Measurements from ENCODE around the gene HOXD8.

Gene HOXD8

DNA sequence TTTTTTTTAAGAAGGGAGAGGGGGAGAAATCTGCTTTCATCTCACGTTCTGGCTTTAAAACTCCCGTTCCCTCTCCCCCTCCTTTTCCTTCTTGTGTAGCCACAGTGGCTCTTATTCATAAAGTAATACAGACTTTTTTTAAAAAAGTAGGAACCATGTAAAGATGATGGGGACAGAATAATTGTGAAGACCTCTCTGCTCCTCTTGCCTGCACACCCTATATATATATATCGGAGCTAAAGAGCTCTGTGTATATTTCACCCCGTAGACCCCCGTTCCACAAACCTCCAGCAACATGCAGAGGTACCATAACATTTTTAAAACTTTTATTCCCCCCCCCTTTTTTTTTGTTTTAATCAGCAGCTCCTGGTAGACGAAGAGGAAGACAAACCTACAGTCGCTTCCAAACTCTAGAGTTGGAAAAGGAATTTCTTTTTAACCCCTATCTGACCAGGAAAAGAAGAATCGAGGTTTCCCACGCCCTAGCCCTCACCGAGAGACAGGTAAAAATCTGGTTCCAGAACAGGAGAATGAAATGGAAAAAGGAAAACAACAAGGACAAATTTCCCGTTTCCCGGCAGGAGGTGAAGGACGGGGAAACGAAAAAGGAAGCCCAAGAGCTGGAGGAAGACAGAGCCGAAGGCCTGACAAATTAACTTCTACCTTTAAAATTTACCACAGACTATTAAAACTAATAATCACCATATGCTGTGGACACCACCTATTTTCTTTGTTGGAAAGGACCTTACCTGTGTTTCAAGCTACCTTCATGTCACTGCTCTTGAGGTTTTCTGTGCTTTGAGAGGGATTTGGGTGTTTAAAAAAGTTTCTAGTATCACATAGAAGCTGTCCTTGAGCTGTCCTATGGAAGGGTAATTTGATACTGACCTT is 1.7 kb downstream of the HOXD8 start:
- no peak for DNase-seq

DNA sequence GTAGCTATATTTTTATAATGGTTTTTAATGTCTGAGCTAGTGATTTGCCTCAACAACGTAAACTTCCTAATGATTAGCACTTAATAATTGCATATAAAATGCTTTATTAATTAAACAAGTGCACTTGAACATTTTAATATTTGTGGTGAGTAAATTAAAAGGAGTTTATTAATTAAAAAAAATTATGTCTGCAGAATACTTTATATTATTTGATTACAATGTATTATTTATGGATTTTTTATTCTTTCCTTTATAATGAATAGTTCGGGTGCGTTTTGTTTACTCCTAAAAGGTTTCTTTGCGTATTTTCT is 2.3 kb downstream of the HOXD8 start:
- no peak for DNase-seq

DNA sequence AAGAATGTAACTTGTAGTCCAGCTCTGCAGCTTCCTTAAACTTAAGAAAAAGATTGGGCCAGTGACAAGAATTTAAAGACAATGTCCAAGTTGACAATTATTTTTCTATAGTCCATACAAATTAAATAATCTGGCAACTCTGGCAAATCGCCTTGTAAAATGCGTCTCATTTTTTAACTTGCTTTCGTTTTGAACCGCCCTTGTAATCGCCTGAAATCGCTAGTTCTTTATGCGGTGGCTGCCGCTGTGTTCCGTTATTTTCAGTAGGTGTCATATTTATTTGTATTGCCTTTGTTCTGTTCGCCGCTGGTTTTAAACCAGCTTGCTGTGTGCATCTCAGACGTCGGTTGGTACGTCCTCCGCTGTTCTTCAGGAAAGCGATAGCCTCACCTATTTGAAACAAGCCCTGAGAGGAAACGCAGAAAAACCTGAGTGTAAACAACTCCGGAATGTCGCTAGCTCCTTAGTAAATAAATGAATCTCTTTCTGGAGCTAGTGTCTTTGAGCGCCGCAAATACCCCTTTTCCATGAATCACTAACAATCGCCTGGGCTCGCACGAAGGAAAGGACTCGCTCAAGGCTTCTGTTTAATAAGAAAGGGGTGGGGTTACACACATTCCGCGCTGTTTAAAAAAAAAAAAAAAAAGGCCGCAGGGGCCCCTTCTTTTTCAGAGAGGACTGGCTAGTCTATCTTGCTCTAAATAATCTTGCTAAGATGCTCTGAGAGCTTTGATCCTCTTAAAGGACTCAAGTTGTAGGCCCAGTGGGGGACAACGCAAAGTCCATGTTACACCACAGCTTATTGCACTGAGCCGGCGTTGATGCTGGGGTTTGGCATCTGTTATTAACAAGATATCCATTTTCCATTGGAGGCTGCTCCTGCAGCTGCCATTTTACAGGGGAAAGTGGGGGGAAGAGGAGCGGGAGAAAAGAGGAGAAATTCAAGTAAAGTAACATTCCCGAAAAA is 3.0 kb downstream of the HOXD8 start:
- DNase-seq = peak; percentile 47

DNA sequence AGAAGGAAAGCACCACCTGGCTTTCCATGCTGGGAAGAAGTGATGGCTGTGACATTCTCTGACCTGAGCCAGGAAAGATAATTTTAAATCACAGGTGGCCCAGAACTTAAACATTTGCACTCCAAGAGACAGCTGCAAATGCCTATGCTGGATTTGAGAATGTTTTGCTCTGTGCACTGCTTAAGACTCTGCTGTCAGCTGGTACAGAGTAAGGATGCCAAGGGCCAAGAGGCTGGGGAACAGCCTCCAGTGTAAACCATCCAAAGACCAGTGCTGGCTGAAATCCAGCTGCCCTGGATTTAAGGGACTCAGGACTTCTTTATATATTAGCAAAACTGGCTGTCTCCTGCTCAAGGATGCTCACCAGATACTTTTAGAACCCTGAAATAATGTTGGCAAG is 3.9 kb downstream of the HOXD8 start:
- no peak for DNase-seq

DNA sequence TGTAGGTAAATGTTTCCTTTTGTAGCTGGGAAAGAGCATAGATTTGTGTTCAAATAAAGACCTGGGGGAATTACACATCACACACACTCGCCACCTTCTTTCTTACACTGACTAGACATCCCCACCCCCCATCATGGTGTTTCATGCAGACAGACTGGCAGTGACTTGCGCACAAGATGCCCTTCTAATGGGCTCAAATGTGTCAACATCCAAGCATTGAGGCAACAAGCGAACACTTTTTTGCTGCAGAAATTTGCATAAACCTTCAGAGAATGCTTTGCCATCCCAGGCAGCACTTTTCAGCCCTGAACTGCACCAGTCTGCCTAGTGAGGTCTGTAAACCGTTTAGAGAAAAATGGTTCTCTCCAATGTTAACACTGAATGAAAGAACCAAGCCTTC is 4.5 kb downstream of the HOXD8 start:
- no peak for DNase-seq

DNA sequence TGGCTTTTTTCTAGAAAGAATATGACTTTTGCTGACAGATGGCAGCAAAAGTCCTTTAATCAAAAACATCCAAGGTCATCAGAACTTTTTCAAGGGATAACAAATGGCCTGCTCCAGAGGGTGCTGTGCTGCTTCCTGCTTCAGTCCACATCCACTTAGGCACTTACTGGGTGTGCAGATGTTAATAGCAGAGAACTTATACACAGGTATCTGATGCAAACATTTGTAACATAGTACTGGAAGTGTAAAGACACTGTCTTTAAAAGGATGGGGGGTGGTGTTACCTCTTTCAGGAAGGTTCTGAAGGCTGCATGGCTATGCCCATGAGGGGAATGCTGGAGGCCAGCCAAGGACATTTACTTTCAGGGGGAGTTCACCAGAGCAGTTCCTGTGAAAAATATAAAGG is 5.5 kb downstream of the HOXD8 start:
- DNase-seq = no peak

DNA sequence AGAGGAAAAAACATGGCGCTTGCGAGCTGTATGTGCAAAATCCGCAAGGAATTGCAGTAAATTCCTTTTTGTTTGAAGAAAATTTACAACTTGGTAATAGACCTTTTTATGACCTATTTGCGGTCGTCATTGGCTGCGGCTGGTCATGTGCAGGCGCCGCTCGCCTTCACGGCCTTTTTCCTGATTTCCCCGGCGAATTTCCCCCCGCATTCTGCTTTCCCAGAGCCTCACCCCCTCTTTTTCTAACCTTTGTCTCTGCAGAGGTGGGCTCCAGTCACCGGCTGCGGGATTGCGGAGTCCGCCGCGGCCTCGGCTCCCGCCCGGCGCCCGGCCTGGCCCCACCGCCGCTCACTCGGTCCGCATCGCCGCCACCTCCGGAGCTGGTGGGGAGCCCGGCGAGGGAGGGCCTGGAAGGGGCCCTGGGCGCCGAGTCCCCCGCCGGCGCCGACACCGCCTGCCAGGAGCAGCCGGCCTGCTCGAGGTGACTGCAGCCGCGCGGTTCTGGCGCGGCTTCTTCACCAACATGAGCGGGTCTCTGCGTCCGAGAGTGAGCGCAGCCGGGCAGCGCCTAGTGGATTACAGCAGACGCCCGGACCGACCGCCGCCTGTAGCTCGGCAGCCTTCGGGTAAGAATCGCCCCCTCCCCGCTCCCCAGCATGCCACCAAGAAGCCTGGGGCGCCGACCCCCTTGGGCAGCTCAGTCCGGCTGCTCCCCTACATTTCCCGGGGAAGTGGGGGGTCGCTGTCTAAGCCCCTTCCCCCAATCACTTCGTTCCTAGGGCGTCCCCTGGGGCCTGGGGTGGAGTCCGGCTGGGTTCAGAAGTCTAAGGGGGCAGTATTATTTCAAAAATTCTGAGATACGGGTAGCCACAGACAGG is 7.1 kb downstream of the HOXD8 start:
- DNase-seq = no peak

DNA sequence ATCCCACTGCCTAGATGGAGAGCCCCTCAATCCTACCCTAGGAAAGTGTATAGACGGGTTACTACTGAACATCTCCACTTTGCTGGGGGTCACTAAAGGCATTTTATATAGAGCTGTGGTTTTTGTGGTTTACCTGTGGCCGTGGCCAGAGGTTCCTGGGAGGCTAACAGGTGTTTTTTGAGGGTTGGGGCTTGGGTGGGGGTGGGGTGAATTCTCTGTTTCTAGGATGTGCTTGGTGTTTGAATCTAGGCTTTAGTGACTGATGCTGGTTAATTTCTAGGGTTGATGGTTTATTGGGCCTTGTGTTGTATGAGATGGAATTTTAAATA is 7.7 kb downstream of the HOXD8 start:
- no peak for DNase-seq

DNA sequence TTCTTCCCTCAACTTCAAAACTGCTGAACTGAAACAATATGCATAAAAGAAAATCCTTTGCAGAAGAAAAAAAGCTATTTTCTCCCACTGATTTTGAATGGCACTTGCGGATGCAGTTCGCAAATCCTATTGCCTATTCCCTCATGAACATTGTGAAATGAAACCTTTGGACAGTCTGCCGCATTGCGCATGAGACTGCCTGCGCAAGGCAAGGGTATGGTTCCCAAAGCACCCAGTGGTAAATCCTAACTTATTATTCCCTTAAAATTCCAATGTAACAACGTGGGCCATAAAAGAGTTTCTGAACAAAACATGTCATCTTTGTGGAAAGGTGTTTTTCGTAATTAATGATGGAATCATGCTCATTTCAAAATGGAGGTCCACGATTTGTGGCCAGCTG is 8.4 kb downstream of the HOXD8 start:
- no peak for DNase-seq

DNA sequence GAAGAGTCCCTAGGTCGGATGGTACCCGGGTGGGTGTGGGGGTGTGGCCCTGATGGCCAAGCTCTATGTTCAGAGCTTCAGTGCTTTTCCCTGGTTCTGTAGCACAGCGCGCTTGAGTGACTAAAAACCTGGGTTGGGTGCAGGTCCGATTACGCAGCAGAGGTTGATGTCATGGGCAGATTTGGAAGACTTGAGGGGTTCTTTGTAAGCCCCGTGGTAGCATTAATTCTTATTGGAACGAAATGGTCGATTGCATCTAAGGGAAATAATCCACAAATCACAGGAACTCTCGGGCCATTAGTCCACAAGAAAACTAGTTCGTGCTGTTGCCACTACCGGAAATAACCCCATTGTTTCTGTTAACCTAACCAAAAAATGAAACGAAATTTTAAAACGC is 9.0 kb downstream of the HOXD8 start:
- no peak for DNase-seq

DNA sequence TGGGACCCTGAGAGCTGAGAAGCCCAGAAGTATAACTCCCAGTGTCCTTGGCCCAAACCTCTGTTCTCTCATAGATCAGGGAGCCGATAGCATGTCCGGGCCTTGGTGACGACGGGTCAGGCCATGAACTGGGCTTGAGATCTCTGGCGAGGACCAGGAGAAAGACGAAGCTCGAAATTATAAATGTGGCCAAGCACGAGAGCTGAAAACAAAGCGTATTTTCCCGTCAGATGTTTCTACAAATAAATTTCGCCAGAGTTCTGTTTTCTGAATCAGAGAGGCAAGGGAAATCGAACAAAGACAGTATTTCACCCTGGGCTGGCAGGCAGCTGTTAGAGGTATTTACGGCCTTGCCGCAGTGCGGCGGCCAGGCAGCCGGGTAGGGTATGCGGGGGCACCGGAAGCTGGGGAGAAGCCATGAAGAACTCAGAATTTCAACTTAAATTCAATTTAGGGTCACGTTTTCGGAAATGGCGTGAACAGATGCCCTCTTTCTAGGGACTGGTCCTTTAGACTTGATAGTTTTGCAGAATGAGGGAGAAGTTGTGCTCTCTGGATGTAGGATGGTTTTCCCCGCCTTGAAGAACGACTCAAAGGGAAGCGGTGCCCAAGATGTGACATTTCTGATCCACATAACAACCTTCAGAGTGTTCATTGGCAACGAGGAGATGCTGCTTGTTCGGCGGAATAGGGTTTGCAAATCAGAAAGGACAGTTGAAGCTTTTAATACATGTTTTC is 9.6 kb downstream of the HOXD8 start:
- no peak for DNase-seq

DNA sequence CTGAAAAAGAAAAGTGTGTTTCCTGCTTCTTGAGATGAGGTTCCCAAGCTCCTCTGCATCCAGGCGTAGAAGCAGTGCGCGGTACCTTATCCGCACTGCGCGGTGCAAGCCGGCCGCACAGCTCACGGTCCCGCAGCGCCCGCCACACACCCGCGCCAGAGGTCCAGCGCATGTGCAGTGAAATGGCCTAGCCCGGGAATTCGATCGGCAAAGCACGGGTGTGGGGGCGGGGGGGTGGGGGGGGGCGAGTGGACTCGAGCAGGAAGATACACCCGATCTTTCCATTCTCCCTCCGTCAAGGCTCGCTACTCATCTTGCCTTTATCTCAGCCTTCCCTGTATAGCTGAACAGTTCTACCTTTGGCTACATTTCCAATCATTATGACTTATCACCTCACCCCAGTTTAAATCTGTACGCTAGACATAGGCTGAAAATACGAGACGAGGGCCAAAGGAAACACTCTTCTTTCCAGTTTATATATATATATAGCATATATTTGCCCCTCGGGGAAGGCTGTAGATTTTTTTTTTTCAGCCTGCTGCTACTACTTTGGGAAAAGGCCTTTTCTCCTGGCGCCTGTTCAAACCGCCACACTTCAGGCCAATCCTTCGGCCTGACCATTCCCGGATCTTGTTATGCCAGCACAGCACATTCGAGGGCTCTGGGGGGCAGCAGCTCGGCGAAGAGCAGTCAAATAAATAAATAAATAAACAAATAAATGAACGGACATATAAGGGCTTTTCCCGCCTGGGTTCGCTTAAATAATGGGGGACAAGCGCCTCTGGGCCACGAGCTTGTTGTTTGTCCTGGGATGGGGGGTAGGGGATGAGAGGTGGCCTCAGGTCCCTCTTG is 10.4 kb downstream of the HOXD8 start:
- no peak for DNase-seq

DNA sequence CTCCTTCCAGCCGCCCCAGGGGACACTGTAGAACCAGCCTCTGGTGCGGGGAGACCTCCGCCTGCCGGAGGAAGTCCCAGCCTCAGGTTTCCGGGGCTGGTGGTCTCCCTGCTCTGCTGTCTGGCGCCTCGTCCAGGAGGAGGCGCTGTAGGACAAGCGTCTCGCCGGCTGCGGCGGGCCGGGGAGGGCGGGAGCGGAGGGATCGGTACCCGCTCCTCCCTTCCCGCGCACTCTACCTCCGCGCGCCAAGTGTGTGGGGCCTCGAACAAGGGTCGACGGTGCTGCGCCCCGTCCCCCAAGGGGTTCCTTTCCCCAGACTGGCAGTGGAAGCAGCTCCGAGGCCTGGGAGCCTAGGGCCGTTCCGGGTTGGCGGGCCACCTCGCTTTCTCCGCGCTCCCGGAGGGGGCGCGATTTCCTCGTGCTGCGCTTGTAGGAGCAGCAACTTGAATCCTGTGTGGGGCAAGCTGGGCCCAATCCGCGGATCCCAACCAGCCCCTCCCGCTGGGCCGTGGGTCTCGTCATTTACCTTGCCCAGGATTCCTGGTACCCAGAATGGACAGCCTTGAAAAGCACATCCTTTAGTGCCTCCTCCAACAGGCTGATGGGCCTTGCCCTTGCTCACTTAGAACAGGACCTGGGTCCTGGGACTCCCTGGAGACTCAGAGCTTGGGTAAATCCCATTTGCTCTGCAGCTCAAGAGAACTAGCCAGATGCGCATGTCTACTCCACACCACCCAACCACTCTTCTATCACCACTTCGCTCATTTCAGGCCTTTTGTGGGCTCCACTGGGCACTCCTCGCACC is 11.2 kb downstream of the HOXD8 start:
- DNase-seq = peak; percentile 89

DNA sequence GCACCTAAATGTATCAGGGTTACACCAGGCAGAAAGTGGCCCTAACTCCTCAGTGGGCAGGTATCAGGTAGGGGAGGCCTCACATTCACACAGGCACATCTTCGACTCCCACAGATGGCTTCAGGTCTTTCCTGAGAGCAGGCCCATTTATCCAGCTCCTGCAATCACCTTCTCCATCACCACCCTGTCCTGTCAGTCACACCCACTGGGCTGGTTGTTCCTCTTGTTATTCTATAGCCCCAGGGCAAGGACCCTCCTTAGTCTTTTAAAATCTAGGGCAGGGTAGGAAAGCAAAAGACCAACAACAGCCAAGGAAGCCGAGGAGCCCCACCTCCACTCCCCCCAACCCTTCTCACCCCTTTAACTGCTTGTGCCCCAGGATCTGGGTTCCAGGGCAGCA is 12.8 kb downstream of the HOXD8 start:
- peak; percentile 43 for DNase-seq

DNA sequence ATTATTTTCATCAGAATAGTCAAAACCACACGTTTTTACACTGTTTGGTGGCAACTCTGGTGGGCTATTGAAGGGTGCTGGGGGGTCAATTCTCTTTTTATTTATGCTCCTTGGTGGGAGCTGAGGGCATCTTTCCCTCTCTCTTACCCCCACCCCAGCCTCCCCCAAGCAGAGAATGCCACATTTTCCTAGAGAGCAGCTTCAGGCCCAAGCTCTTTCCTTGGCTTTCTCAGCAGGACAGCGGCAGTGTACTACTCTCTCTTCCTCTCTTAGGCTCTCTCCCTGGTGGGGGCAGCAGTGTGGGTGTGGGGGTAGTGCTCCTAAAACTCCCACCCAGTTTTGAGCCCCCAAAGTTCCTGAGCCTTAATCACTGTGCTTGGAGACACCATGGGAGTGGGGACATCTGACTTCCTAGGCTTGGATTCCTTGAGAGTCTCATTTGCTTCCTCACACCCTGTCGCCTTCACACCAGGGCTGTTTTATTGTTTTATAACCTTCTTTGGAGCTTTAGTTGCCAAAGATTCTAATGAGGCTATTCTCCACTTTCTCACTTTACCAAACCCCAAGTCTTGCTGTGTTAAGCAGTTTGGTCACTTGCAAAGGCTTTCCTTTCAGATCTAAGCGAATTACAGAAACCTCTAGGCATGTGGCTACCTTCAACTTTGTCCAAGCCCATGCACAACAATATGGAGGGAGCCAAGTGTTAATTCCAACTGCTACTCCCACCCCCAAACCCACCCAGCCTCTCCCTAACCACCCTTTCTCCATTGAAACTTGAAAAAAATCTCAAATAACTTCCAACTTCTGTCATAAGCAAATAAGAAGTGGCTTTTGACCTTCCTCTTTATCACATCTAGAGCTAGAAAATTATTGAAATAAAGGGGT is 15.8 kb downstream of the HOXD8 start:
- DNase-seq = no peak

DNA sequence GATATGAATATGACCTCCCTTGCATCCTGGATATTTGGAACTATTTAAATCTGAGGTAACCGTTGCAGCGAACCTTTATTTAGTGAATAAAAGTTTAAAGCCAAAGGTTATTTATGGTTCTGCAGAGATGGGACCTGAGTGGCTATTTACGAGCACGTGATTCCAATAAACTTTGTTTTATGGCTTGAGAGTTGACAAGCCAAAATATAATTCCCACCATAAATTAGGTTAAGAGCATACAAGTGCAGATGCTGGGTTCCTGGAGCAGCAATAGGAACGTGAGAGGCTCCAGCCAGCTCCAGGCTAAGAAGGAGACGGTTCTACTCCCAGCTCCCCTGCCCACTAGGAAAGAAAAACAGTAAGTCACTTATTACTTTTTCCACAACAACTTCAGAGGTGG is 16.6 kb downstream of the HOXD8 start:
- DNase-seq = no peak

DNA sequence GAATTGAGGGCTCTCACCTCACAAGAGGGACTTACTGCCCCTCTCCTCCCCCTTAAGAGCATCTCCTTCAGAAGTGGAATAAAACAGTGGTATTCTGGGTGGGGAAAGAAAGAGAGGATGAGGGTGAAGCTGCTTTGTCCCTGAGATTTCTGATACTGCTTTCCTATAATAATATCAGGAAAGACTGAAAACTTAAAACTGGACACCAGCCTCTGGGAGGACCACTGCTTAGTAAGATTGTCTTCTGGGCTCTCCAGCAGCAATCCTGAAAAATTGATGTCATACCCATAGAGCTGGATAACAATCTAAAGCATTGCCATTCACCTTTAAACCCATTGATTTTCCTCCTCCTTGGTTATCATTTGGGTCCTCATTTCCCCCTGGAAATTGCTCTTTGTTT is 17.1 kb downstream of the HOXD8 start:
- no peak for DNase-seq

DNA sequence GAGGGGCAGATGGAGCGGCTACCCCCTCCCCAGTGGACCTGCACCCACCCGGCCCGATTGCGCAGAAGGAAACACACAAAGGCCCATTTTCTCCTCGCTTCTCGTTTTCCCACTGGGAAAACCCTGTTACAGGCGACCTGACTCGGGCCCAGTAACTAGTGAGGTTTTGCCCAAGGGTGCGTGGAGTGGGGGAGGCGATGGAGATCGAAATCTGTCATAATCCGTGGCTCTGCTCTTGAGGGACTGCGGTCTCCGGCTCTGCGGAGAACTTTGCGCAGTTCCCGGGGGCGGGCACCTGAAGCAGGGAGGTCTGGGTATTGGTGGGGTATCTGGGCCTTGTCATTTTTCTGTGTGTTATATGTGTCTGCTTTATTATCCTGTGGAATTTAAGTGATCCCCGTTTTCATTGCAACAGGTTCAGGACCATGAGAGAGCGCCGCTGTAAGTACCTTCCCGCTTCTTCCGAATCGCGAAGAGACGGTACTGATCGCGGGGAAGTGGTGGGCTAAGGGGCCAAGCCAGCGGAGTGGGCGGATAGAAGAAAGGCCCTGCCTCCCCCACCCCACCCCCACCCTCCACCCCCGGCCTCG is 17.8 kb downstream of the HOXD8 start:
- DNase-seq = peak; percentile 46

All from activated CD8-positive, alpha-beta memory T cell treated with anti-CD3 and anti-CD28 coated beads for 24 hours (primary cell).